Measurements from ENCODE around the gene CDX4.

DNA sequence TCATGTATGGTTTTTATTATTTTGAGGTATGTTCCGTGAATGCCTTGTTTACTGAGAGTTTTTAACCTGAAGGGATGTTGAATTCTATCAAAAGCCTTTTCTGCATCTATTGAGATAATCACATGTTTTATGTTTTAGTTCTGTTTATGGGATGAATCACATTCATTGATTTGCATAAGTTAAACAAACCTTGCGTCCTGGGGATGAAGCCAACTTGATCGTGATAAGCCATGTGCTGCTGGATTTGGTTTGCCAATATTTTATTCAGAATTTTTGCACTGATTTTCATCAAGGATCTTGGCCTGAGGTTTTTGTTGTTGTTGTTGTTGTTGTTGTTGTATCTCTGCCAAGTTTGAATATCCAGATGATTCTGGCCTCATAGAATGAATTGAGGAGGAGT is 43.8 kb downstream of the CDX4 start:
- TF ChIP-seq, protein P1, sequence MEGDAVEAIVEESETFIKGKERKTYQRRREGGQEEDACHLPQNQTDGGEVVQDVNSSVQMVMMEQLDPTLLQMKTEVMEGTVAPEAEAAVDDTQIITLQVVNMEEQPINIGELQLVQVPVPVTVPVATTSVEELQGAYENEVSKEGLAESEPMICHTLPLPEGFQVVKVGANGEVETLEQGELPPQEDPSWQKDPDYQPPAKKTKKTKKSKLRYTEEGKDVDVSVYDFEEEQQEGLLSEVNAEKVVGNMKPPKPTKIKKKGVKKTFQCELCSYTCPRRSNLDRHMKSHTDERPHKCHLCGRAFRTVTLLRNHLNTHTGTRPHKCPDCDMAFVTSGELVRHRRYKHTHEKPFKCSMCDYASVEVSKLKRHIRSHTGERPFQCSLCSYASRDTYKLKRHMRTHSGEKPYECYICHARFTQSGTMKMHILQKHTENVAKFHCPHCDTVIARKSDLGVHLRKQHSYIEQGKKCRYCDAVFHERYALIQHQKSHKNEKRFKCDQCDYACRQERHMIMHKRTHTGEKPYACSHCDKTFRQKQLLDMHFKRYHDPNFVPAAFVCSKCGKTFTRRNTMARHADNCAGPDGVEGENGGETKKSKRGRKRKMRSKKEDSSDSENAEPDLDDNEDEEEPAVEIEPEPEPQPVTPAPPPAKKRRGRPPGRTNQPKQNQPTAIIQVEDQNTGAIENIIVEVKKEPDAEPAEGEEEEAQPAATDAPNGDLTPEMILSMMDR (conservative IDR thresholded peaks at IDR 0.05; ENCODE audit: low read depth in 2 of 2), result no peak
- TF ChIP-seq POLR2AphosphoS5 (IDR thresholded peaks at IDR 0.05; ENCODE audit: low read depth) (no peak), EZH2 (IDR thresholded peaks at IDR 0.05; ENCODE audit: low read depth, unreplicated experiment) (no peak)
- TF ChIP-seq, protein P2, sequence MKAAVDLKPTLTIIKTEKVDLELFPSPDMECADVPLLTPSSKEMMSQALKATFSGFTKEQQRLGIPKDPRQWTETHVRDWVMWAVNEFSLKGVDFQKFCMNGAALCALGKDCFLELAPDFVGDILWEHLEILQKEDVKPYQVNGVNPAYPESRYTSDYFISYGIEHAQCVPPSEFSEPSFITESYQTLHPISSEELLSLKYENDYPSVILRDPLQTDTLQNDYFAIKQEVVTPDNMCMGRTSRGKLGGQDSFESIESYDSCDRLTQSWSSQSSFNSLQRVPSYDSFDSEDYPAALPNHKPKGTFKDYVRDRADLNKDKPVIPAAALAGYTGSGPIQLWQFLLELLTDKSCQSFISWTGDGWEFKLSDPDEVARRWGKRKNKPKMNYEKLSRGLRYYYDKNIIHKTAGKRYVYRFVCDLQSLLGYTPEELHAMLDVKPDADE (IDR thresholded peaks at IDR 0.05), result no peak

All from GM23338 (cell line).